22Rv1 (cell line): ENCODE data around the gene CTNNA1.

Source experiments
- ZFX ChIP-seq: fragments of 450-650 bp; IDR thresholded peaks from 2 replicates; pipeline ENCODE4 v1.6.1; 2017; ENCODE audit warnings: antibody characterized with exemption, borderline replicate concordance
- TF ChIP-seq, protein P1 (sequence below): fragments of 450-650 bp; IDR thresholded peaks from 2 replicates; pipeline ENCODE4 v1.5.1; 2017; ENCODE audit warnings: mild to moderate bottlenecking

DNA sequence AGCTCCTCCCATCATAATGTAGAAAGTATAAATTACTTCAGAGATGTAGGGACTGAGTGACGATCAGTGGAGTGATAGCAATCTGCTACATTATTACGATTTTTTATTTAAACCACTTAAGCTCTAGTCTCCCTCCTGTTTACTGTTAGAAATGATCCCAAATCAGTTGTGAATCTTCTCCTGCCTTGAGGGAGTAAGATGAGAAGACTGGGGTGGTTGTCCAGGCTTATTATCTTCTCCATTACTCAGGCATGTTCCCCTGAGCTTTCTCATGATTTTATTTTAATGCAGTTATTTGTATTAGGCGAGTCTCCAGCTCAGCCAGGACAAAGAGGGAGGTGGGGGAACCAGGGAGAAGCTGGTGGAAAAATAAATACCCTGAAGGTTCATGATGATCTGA, 48.2 kb upstream of the CTNNA1 start:
- TF ChIP-seq, protein P1, sequence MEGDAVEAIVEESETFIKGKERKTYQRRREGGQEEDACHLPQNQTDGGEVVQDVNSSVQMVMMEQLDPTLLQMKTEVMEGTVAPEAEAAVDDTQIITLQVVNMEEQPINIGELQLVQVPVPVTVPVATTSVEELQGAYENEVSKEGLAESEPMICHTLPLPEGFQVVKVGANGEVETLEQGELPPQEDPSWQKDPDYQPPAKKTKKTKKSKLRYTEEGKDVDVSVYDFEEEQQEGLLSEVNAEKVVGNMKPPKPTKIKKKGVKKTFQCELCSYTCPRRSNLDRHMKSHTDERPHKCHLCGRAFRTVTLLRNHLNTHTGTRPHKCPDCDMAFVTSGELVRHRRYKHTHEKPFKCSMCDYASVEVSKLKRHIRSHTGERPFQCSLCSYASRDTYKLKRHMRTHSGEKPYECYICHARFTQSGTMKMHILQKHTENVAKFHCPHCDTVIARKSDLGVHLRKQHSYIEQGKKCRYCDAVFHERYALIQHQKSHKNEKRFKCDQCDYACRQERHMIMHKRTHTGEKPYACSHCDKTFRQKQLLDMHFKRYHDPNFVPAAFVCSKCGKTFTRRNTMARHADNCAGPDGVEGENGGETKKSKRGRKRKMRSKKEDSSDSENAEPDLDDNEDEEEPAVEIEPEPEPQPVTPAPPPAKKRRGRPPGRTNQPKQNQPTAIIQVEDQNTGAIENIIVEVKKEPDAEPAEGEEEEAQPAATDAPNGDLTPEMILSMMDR, result no peak
- no peak for TF ChIP-seq ZFX
